Osteocyte (in vitro differentiated cells): Measurements from ENCODE around the gene CAMK2D. TPM values are rescaled to one million over a fixed set of nuclear protein-coding genes. Genes with fewer than 3 reads are reported as not detected.

ENCODE experiments used
- DNase-seq: peaks from one replicate; pipeline ENCODE4 v3.0.0; 2021; ENCODE audit warnings: mixed read lengths; ENCODE audit not compliant: unreplicated experiment; ENCODE audit errors: extremely low spot score
- H3K27ac Mint-ChIP-seq: one replicate; pipeline ENCODE4 v1.8.0; 2021; ENCODE audit warnings: mild to moderate bottlenecking, mixed read lengths; ENCODE audit not compliant: unreplicated experiment
- H3K27me3 Mint-ChIP-seq: one replicate; pipeline ENCODE4 v1.8.0; 2021; ENCODE audit warnings: mixed read lengths; ENCODE audit not compliant: unreplicated experiment
- H3K36me3 Mint-ChIP-seq: one replicate; pipeline ENCODE4 v1.8.0; 2021; ENCODE audit warnings: mixed read lengths; ENCODE audit not compliant: unreplicated experiment
- H3K4me1 Mint-ChIP-seq: one replicate; pipeline ENCODE4 v1.8.0; 2021; ENCODE audit warnings: mixed read lengths; ENCODE audit not compliant: unreplicated experiment
- H3K4me3 Mint-ChIP-seq: one replicate; pipeline ENCODE4 v1.8.0; 2021; ENCODE audit warnings: mild to moderate bottlenecking, moderate library complexity, mixed read lengths; ENCODE audit not compliant: unreplicated experiment
- H3K9me3 Mint-ChIP-seq: one replicate; pipeline ENCODE4 v1.8.0; 2021; ENCODE audit warnings: mixed read lengths; ENCODE audit not compliant: unreplicated experiment
- CTCF ChIP-seq: fragments of 200-600 bp; sonication (generic); IDR thresholded peaks from 2 replicates; pipeline ENCODE4 v1.5.0; 2021; ENCODE audit warnings: antibody characterized with exemption, mild to moderate bottlenecking, moderate library complexity
- total RNA-seq: library from RNA; stranded (reverse); gene quantifications from 2 replicates; pipeline ENCODE4 v1.2.1, GENCODE V29; 2021

The CAMK2D gene
- total RNA-seq, 1 donor from 2014 or later = 84.3 TPM

GRCh38 chr4:113773014-113773413, 11.5 kb upstream of the CAMK2D start:
- H3K36me3 Mint-ChIP-seq = no peaks in the 10 kb centered on the region
- H3K4me3 Mint-ChIP-seq = no peak overlapping the region
- H3K27me3 Mint-ChIP-seq = no peaks in the 10 kb centered on the region
- H3K9me3 Mint-ChIP-seq = no peaks in the 10 kb centered on the region
- no peak for TF ChIP-seq CTCF
- no peak for DNase-seq
- no peaks in the 10 kb centered on the region for H3K4me1 Mint-ChIP-seq
- no peak overlapping the region for H3K27ac Mint-ChIP-seq

DNA sequence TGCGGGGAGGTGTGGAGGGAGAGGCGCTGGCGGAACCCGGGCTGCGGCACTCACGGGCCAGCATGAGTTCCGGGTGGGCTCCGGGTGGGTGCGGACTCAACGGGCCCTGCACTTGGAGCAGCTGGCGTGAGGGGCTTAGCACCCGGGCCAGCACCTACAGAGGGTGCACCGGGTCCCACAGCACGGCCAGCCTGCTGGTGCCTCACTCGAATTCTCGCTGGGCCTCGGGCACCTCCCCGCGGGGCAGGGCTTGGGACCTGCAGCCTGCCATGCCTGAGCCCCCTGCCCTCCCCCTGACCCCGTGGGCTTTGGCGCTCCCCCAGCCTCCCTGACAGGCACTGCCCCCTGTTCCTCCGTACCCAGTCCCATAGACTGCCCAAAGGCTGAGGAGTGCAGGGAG, 10.8 kb upstream of the CAMK2D start:
- no peaks in the 10 kb centered on the region for H3K9me3 Mint-ChIP-seq
- no peaks in the 10 kb centered on the region for H3K27me3 Mint-ChIP-seq
- H3K4me3 Mint-ChIP-seq = no peak overlapping the region
- no peak for DNase-seq
- H3K4me1 Mint-ChIP-seq = no peaks in the 10 kb centered on the region
- no peak for TF ChIP-seq CTCF
- H3K36me3 Mint-ChIP-seq = no peaks in the 10 kb centered on the region
- no peak overlapping the region for H3K27ac Mint-ChIP-seq

DNA sequence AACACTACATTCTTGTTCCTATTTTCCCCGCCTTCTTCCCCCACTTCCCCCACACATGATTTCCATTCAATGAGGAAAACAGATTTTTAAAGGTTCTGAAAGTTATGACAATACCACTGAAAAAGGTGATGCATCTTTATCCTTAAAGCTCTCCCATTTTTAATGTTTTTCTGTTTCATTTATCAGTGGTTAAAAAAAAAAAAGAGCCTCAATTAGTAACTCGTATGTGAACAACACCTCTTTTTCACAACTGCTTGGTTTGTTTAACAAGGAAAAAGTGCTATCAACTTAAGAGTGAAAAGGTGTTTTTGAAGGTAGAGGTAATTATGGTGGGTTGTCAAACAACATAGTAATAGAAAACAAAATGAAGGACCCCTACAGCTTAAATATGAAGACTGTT, 8.2 kb upstream of the CAMK2D start:
- no peaks in the 10 kb centered on the region for H3K27me3 Mint-ChIP-seq
- no peak overlapping the region for H3K27ac Mint-ChIP-seq
- no peaks in the 10 kb centered on the region for H3K36me3 Mint-ChIP-seq
- no peaks in the 10 kb centered on the region for H3K4me1 Mint-ChIP-seq
- DNase-seq = no peak
- no peak overlapping the region for H3K4me3 Mint-ChIP-seq
- TF ChIP-seq CTCF = no peak
- no peaks in the 10 kb centered on the region for H3K9me3 Mint-ChIP-seq

GRCh38 chr4:113768952-113769351, 7.4 kb upstream of the CAMK2D start:
- no peak overlapping the region for H3K27ac Mint-ChIP-seq
- no peak for DNase-seq
- no peaks in the 10 kb centered on the region for H3K27me3 Mint-ChIP-seq
- TF ChIP-seq CTCF = no peak
- H3K4me1 Mint-ChIP-seq = peaks cover 1% of the 10 kb centered on the region
- H3K9me3 Mint-ChIP-seq = no peaks in the 10 kb centered on the region
- H3K4me3 Mint-ChIP-seq = no peak overlapping the region
- H3K36me3 Mint-ChIP-seq = no peaks in the 10 kb centered on the region

DNA sequence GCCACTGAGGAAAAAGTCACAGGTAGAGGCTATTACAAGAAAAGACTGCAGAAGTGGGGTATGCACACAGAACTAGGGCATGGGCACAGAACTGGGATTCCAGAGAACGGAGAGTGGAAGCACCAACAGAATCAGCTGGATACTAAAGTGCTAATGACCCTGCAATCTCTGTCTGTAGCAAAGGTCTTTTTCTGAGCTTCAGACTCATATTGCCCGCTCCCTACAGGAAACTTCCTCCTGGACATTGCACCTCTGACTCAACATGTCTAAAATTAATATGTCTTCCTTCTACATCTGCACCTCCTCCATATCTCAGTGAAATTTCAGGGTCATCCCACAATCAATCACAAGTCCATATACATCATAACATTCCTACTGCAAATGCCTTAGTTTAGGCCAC, 5.3 kb upstream of the CAMK2D start:
- no peak overlapping the region for H3K4me3 Mint-ChIP-seq

More for the DNA sequence above, 5.3 kb upstream of the CAMK2D start:
- Mint-ChIP-seq H3K9me3 (no peaks in the 10 kb centered on the region), H3K36me3 (no peaks in the 10 kb centered on the region), H3K4me1 (peaks cover 9% of the 10 kb centered on the region), H3K27ac (no peak overlapping the region), H3K27me3 (no peaks in the 10 kb centered on the region)
- DNase-seq = no peak
- no peak for TF ChIP-seq CTCF
